K562 (cell line): Measurements from ENCODE around the gene CDC45. TPM values are rescaled to one million over a fixed set of nuclear protein-coding genes. Genes with fewer than 3 reads are reported as not detected.

Experiments used
- ATAC-seq: fragments of 200-7000 bp; cut with Tn5 transposase; 3 replicates; pipeline ENCODE4 v1.9.1; 2020; ENCODE audit warnings: moderate library complexity
- BruUV-seq: library from RNA; stranded (reverse); fragments of 400-500 nt; replicated peaks from 2 replicates; lab custom pipeline; 2021; lab: Mats Ljungman, UMichigan
- CTCF ChIA-PET: fragments of 300-600 bp; formaldehyde crosslinking; extraction: SDS; loops from one replicate; lab custom pipeline; 2021; ENCODE audit warnings: low intra/inter-chr PET ratio; lab: Yijun Ruan, JAX
- POLR2A ChIA-PET: fragments of 300-600, 350-650 bp; sonication (Branson Sonifier 250); formaldehyde crosslinking; extraction: SDS; loops from one replicate; lab custom pipeline; 2021; ENCODE audit warnings: antibody characterized with exemption, inconsistent platforms; lab: Yijun Ruan, JAX
- DNase-seq, 4 experiments: peaks; one replicate each; pipeline versions ENCODE4 v3.0.0 to v3.0.0-alpha.2; 2011 to 2018; ENCODE audit warnings: low spot score in 3 of 4, mixed read lengths in 3 of 4; ENCODE audit errors: extremely low read depth in 1 of 4
- FAIRE-seq: peaks from 2 replicates; lab custom pipeline; 2011; peaks lifted over from hg19 to GRCh38; lab: Jason Lieb, UNC
- H2AFZ ChIP-seq: 2 replicates; pipeline ENCODE4 v1.6.0; 2011; ENCODE audit warnings: low read depth, low read length, control low read depth, inconsistent platforms
- H3K27ac ChIP-seq: fragments of 200-600 bp; 3 replicates; pipeline ENCODE4 v1.8.0; 2011; ENCODE audit warnings: low read depth, mild to moderate bottlenecking, control low read depth, inconsistent platforms, low read length, moderate library complexity, mixed read lengths; ENCODE audit errors: extremely low read depth
- H3K27me3 ChIP-seq, 2 experiments: fragments of 300-600 bp in 1 of 2; 2 replicates in 1 of 2; 3 replicates in 1 of 2; pipeline versions ENCODE4 v1.6.0 to v1.8.0; 2011; ENCODE audit warnings: inconsistent platforms in 2 of 2, low read length in 2 of 2, mild to moderate bottlenecking in 1 of 2, mixed read lengths in 1 of 2, moderate library complexity in 1 of 2; ENCODE audit not compliant: control insufficient read depth in 2 of 2, insufficient read depth in 2 of 2
- H3K36me3 ChIP-seq: fragments of 300-600 bp; 3 replicates; pipeline ENCODE4 v1.8.0; 2011; ENCODE audit warnings: mild to moderate bottlenecking, low read length, inconsistent platforms; ENCODE audit not compliant: control insufficient read depth, insufficient read depth
- H3K4me1 ChIP-seq, 2 experiments: fragments of 200-600 bp in 1 of 2; replicated peaks in 1 of 2; 2 replicates in 1 of 2; 3 replicates in 1 of 2; pipeline versions ENCODE4 v1.5.1 to v1.8.0; 2011; ENCODE audit warnings: inconsistent platforms in 2 of 2, low read length in 2 of 2, mild to moderate bottlenecking in 1 of 2, mixed read lengths in 1 of 2, moderate library complexity in 1 of 2; ENCODE audit not compliant: control insufficient read depth in 2 of 2, insufficient read depth in 2 of 2
- H3K4me2 ChIP-seq: 2 replicates; pipeline ENCODE4 v1.6.1; 2011; ENCODE audit warnings: low read length, control low read depth, inconsistent platforms, mixed read lengths; ENCODE audit not compliant: insufficient read depth
- H3K4me3 ChIP-seq: fragments of 200-600 bp; sonication (generic), shearing (Covaris generic); 2 replicates; pipeline ENCODE4 v1.5.1; 2016; ENCODE audit warnings: control low read depth, inconsistent platforms
- H3K79me2 ChIP-seq: fragments of 200-600 bp; 3 replicates; pipeline ENCODE4 v1.8.0; 2011; ENCODE audit warnings: low read length, inconsistent platforms; ENCODE audit not compliant: control insufficient read depth, insufficient read depth
- H3K9ac ChIP-seq, 2 experiments: 2 replicates each; pipeline versions ENCODE4 v1.6.0 to v1.6.1; 2011; ENCODE audit warnings: low read depth in 2 of 2, low read length in 2 of 2, control low read depth in 1 of 2, inconsistent platforms in 1 of 2, mild to moderate bottlenecking in 1 of 2, mixed read lengths in 1 of 2; ENCODE audit not compliant: insufficient read depth in 1 of 2
- H3K9me1 ChIP-seq: one replicate; pipeline ENCODE4 v1.6.0; 2011; ENCODE audit warnings: inconsistent platforms, mild to moderate bottlenecking, low read length, moderate library complexity; ENCODE audit not compliant: control insufficient read depth, insufficient read depth
- H3K9me3 ChIP-seq: replicated peaks from 2 replicates; pipeline ENCODE4 v1.5.1; 2011; ENCODE audit warnings: low read depth, low read length, inconsistent platforms; ENCODE audit not compliant: control insufficient read depth, insufficient read depth
- H4K20me1 ChIP-seq: replicated peaks from 2 replicates; pipeline ENCODE4 v1.6.1; 2011; ENCODE audit warnings: low read length, inconsistent platforms, mixed read lengths; ENCODE audit not compliant: control insufficient read depth, insufficient read depth
- ARID3A ChIP-seq: IDR thresholded peaks from 2 replicates; pipeline ENCODE4 v1.6.1; 2012; ENCODE audit warnings: low read depth, low read length, improper control_type of control experiment, borderline replicate concordance
- ATF1 ChIP-seq, 2 experiments: fragments of 450-650 bp in 1 of 2; IDR thresholded peaks; 2 replicates each; pipeline ENCODE4 v1.6.1; 2016; ENCODE audit warnings: missing compliant biosample characterization in 1 of 2, missing genetic modification characterization in 1 of 2
- E2F3 ChIP-seq: fragments of 250-450 bp; sonication (Bioruptor Pico); IDR thresholded peaks from 2 replicates; pipeline ENCODE4 v1.4.0; 2020; ENCODE audit warnings: mild to moderate bottlenecking
- FOXK1 ChIP-seq: sonication (generic); formaldehyde crosslinking; IDR thresholded peaks from 2 replicates; pipeline ENCODE4 v1.8.0; 2022; ENCODE audit warnings: missing genetic modification reagents, mild to moderate bottlenecking, borderline replicate concordance
- GABPB2 ChIP-seq: fragments of 250-450 bp; sonication (Bioruptor Pico); conservative IDR thresholded peaks from 2 replicates; pipeline ENCODE4 v1.5.1; 2021; ENCODE audit warnings: mild to moderate bottlenecking
- MED1 ChIP-seq: sonication (generic); formaldehyde crosslinking; IDR thresholded peaks from 2 replicates; pipeline ENCODE4 v1.8.1; 2023; ENCODE audit warnings: missing genetic modification reagents, borderline replicate concordance
- NR2C2 ChIP-seq, 2 experiments: fragments of 200-800 bp in 1 of 2; sonication (Bioruptor generic) in 1 of 2; sonication (generic) in 1 of 2; formaldehyde crosslinking in 1 of 2; IDR thresholded peaks; 2 replicates each; pipeline versions ENCODE4 v1.6.1 to v1.8.0; 2016 to 2022; ENCODE audit warnings: mild to moderate bottlenecking in 1 of 2, missing compliant biosample characterization in 1 of 2, missing genetic modification characterization in 1 of 2, missing genetic modification reagents in 1 of 2
- PKNOX1 ChIP-seq: fragments of 450-650 bp; IDR thresholded peaks from 2 replicates; pipeline ENCODE4 v1.6.1; 2016
- PTTG1 ChIP-seq: fragments of 450-650 bp; IDR thresholded peaks from 2 replicates; pipeline ENCODE4 v1.6.1; 2016; ENCODE audit warnings: low read depth, mild to moderate bottlenecking, missing genetic modification characterization, missing compliant biosample characterization
- SLC30A9 ChIP-seq: fragments of 250-450 bp; sonication (Bioruptor Pico); IDR thresholded peaks from 2 replicates; pipeline ENCODE4 v1.8.0; 2022; ENCODE audit warnings: mild to moderate bottlenecking, moderate library complexity
- STAG1 ChIP-seq: sonication (generic); formaldehyde crosslinking; IDR thresholded peaks from 2 replicates; pipeline ENCODE4 v1.5.0; 2020; ENCODE audit warnings: missing genetic modification reagents, borderline replicate concordance
- TFAM ChIP-seq: fragments of 250-450 bp; sonication (Bioruptor Pico); conservative IDR thresholded peaks from 2 replicates; pipeline ENCODE4 v1.5.0; 2021; ENCODE audit warnings: mild to moderate bottlenecking, moderate library complexity
- TOE1 ChIP-seq, 2 experiments: fragments of 450-650 bp in 1 of 2; sonication (generic) in 1 of 2; formaldehyde crosslinking in 1 of 2; IDR thresholded peaks; 2 replicates each; pipeline versions ENCODE4 v1.7.1 to v1.8.0; 2016 to 2022; ENCODE audit warnings: borderline replicate concordance in 2 of 2, mild to moderate bottlenecking in 2 of 2, antibody characterized with exemption in 1 of 2, inconsistent platforms in 1 of 2, low read depth in 1 of 2, missing genetic modification reagents in 1 of 2, moderate library complexity in 1 of 2
- WGBS: fragments of 100-300 bp; shearing (Covaris generic); methylation state at CpG from one replicate; pipeline ENCODE4 v1.1.6; 2016; ENCODE audit warnings: low coverage, mixed read lengths; ENCODE audit not compliant: insufficient coverage; ENCODE audit errors: missing lambda C conversion rate; 5-methylcytosine and 5-hydroxymethylcytosine counted together
- in situ Hi-C: fragments of 300-500 bp; cut with MboI; formaldehyde crosslinking; loops from 4 replicates; pipeline ENCODE4 v1.15.0; 2018; ENCODE audit warnings: inconsistent platforms, mixed read lengths
- intact Hi-C: fragments of 100-400 bp; cut with micrococcal nuclease; formaldehyde crosslinking; loops from 2 replicates; pipeline ENCODE4 v1.14.2; 2022
- polyA plus RNA-seq, 8 experiments: library from polyadenylated mRNA; depleted of rRNA in 4 of 8; stranded (reverse) in 5 of 8; unstranded in 3 of 8; fragments of >200 nt; fragmentation: Nextera tagmentation in 2 of 8; fragmentation: Illumina TruSeq in 1 of 8; extraction: Ambion mirVana in 2 of 8; extraction: Trizol in 1 of 8; gene quantifications; 2 replicates each; pipeline versions ENCODE4 v1.2.1 to v1.2.3, GENCODE V29; 2011 to 2014; ENCODE audit warnings: inconsistent platforms in 1 of 8, missing spikeins in 1 of 8
- total RNA-seq, 7 experiments: library from RNA; depleted of rRNA in 6 of 7; stranded (reverse); fragments of >200 nt in 6 of 7; fragmentation: Illumina TruSeq in 2 of 7; extraction: Trizol in 2 of 7; gene quantifications; 2 replicates each; pipeline versions ENCODE4 v1.2.1 to v1.2.3, GENCODE V29; 2011 to 2021; ENCODE audit warnings: low replicate concordance in 1 of 7

CDC45 gene
- total and polyA plus RNA-seq, 9 of the 15 experiments (the other 6 are each of a cell fraction or from before 2014, with no cell fraction given) = 251 to 580 (median 410) TPM

- H3K27ac ChIP-seq = no peak overlapping the region
- H3K79me2 ChIP-seq = no peaks in the 10 kb centered on the region
- H3K4me2 ChIP-seq = no peak overlapping the region
- no peak for TF ChIP-seq PTTG1 (tag)
- peak; percentile 27; the same call in 1 of the 2 replicates for TF ChIP-seq STAG1 (CRISPR knock-in tag)
- no peak for TF ChIP-seq TFAM (CRISPR knock-in tag)
- no peak for TF ChIP-seq SLC30A9 (CRISPR knock-in tag)
- TF ChIP-seq NR2C2 (CRISPR knock-in tag; IDR thresholded peaks at IDR 0.05) = 0 out of 2 replicates have a peak, but pooled peaks have one; percentile 12
- TF ChIP-seq NR2C2 (tag; IDR thresholded peaks at IDR 0.05) = 0 out of 2 replicates have a peak, but pooled peaks have one; percentile 1
- no peak for TF ChIP-seq PKNOX1
- no peak for TF ChIP-seq GABPB2
- no peak for TF ChIP-seq ARID3A
- TF ChIP-seq ATF1 (CRISPR knock-in tag; IDR thresholded peaks at IDR 0.05) = peak; percentile 11; the same call in 1 of the 2 replicates
- TF ChIP-seq ATF1 (tag; IDR thresholded peaks at IDR 0.05) = no peak
- TF ChIP-seq TOE1 (IDR thresholded peaks at IDR 0.05; ENCODE audit: borderline replicate concordance) = no peak
- 0 out of 2 replicates have a peak, but pooled peaks have one; percentile 58 for TF ChIP-seq TOE1 (CRISPR knock-in tag; IDR thresholded peaks at IDR 0.05; ENCODE audit: borderline replicate concordance, low read depth)
- TF ChIP-seq FOXK1 (CRISPR knock-in tag) = no peak
- TF ChIP-seq MED1 (CRISPR knock-in tag) = 0 out of 2 replicates have a peak, but pooled peaks have one; percentile 76
- no peak for TF ChIP-seq E2F3 (CRISPR knock-in tag)
- H3K27me3 ChIP-seq = peaks cover 70 to 91% of the 10 kb centered on the region in 2 experiments
- intact Hi-C loops (no loop called here), in situ Hi-C loops (no loop called here)
- DNase-seq (no peak), FAIRE-seq (no peak), ATAC-seq (no peak)
- ChIA-PET POLR2A (no interaction called here), CTCF (interaction anchor here (0.6 kb wide), 1 partner anchor 170 kb away, joined by 3 read pairs; no protein-coding TSS in a partner anchor)
- H4K20me1 ChIP-seq = 0 out of 2 replicates have a peak, but pooled peaks cover 10% of the 10 kb centered on the region
- WGBS = 4% methylated on average over 8 of the region's 8 CpGs
- H3K36me3 ChIP-seq = no peaks in the 10 kb centered on the region
- H3K9me3 ChIP-seq = peaks cover 2% of the 10 kb centered on the region
- H2AFZ ChIP-seq = no peak overlapping the region
- no peak overlapping the region for H3K4me3 ChIP-seq
- H3K9ac ChIP-seq = no peak overlapping the region
- peaks cover 0 to 6% of the 10 kb centered on the region in 2 experiments; a peak in 1 of 5 replicates for H3K4me1 ChIP-seq
- no peaks in the 10 kb centered on the region for H3K9me1 ChIP-seq
- BruUV-seq = no TSS peak
Measured at GRCh38 chr22:19547620-19548019, 67.9 kb downstream of the CDC45 start.
